Measurements from ENCODE around the gene HECTD1. TPM values are rescaled to one million over a fixed set of nuclear protein-coding genes. Genes with fewer than 3 reads are reported as not detected.

The HECTD1 gene
- 207 and 247 TPM in 2 replicates for total RNA-seq

GRCh38 chr14:31207755-31208545, at the start of gene HECTD1:
TSS of gene HECTD1 (minus strand) at chr14:31207793. CDS start at chr14:31205936, 1,857 bp downstream.

Other genes with a start within 250 kb of the HECTD1 start
- gene AP4S1, start 182.1 kb downstream of the HECTD1 start, total RNA-seq = 4.6 and 4.8 TPM in 2 replicates
- 63.4 and 71.7 TPM in 2 replicates for gene STRN3, start 181.4 kb downstream of the HECTD1 start, total RNA-seq
- gene HEATR5A, start 212.8 kb upstream of the HECTD1 start, total RNA-seq = 56.7 and 73.9 TPM in 2 replicates
- gene DTD2, start 249.7 kb upstream of the HECTD1 start, total RNA-seq = 68.8 and 77.0 TPM in 2 replicates

All from regular cardiac myocyte (primary cell).